GM12874 (cell line): ENCODE results near the gene FAM107B.

ENCODE experiments used
- TF ChIP-seq, protein P1 (sequence below): IDR thresholded peaks from 2 replicates; pipeline ENCODE4 v1.5.1; 2011; ENCODE audit warnings: low read depth, mild to moderate bottlenecking, control low read depth, low read length, moderate library complexity; ENCODE audit not compliant: insufficient read depth

FAM107B gene

DNA sequence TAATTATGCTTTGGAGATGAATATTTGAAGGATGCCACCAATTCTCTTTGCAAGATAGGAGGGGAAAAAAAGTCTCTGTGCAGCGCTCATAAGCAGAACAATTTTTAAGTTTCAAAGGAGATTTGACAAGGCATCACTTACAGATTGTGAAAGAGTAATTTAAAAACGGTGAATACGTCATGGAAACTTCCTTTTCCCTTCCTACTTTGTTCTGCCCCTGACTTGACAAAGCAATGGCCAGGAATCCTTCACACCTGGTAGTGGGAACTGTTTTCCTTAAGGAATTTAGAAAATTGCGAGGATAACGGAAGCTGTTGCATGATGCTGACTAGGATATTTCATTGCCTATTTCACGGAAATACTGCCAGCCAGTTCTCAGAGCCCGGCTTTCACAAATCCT, 16.7 kb downstream of the FAM107B start:
- TF ChIP-seq, protein P1, sequence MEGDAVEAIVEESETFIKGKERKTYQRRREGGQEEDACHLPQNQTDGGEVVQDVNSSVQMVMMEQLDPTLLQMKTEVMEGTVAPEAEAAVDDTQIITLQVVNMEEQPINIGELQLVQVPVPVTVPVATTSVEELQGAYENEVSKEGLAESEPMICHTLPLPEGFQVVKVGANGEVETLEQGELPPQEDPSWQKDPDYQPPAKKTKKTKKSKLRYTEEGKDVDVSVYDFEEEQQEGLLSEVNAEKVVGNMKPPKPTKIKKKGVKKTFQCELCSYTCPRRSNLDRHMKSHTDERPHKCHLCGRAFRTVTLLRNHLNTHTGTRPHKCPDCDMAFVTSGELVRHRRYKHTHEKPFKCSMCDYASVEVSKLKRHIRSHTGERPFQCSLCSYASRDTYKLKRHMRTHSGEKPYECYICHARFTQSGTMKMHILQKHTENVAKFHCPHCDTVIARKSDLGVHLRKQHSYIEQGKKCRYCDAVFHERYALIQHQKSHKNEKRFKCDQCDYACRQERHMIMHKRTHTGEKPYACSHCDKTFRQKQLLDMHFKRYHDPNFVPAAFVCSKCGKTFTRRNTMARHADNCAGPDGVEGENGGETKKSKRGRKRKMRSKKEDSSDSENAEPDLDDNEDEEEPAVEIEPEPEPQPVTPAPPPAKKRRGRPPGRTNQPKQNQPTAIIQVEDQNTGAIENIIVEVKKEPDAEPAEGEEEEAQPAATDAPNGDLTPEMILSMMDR: no peak

DNA sequence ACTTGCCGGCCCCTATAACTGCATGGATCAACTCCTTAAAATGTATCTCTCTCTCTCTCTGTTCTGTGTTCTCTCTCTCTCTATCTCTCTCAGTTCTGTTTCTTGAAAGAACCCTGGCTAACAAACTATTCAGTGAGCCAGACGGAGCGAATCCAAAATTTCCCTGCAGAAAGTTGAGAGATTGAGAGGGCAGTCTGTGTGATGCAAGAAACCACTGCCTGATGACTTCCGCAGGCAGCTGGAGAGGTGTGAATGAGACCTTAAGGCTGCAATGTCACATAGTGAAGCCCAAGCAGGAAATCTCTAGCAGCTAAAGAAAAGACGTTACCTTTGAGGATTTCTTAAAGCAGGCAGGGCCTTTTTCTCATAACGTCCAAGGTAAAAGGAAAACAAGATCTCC, 17.3 kb downstream of the FAM107B start:
- TF ChIP-seq, protein P1: no peak

DNA sequence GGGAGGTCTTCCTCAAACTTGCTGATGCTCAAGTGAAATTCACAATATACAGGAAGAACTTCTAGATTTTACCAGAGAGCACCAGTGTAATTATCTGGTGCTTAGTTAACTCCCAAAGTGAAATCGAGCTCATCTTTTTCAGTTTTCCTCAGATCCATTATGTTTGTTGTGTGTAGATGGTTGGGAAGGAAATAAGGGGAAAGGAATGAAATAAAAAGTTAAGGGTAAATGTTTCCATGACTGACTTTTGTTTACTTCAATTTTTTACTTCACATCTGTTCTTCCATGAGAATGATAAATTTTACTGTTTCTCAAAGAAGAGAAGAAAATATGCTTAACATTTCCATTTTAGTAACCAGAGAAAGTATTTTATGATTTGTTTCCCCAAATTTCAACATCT, 21.3 kb downstream of the FAM107B start:
- TF ChIP-seq, protein P1: no peak

DNA sequence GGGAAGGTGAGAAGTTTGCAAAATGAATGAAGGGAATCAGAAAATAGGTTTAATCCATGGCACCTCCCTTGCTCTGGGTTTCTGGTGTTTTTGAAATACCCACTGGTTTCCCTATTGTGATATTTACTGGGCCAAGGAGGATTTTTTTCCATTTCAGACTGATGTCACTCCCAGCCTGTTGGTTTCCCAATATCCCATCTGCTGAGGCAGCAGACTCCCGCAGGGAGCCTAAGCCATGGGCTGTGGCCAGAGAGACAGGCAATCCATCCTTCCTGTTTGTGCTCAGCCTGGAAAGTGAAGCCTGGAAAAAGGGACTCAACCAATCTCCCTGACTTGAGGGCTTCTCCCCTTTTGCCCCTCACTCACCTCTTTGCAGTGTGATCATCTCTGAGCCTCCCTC, 22.8 kb downstream of the FAM107B start:
- TF ChIP-seq, protein P1: no peak

DNA sequence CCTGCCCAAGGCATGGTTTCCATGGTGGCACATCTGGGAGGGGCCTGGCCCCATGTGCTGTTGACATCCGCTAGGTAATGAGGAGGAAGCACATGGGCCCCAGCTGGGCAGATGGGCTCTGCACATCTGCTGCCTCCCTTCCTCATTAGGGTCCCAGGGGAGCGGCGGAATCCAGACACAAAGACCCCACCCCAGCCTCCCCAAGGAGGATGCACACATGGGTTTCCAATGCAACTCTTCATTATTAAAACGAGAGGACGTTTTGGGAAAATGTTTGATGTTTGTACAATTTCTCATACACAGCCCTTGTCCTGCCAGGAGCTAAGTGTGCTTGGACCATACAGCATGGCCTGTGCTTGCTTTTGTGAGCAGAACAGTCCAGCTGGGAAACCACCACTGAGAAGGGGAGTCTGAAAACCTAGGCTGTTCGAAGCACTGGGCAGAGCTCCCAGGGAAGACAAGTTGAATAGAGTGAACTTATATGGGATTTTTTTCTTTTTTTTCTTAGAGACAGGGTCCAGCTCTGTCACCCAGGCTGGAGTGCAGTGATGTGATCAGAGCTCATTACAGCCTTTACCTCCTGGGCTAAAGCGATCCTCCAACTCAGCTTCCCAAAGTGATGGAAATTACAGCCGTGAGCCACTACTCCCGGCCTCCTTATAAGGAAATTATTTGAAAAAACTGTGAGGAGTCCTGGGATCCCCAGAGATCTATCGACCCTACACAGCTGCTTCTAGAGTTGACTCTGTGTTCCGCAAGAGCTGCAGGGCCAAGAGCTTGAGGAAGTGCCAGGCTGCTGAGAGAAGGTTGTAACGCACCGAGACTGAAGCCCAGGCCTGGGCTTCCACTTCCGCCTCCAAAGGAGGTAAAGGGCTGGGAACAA, 23.4 kb downstream of the FAM107B start:
- TF ChIP-seq, protein P1: no peak

DNA sequence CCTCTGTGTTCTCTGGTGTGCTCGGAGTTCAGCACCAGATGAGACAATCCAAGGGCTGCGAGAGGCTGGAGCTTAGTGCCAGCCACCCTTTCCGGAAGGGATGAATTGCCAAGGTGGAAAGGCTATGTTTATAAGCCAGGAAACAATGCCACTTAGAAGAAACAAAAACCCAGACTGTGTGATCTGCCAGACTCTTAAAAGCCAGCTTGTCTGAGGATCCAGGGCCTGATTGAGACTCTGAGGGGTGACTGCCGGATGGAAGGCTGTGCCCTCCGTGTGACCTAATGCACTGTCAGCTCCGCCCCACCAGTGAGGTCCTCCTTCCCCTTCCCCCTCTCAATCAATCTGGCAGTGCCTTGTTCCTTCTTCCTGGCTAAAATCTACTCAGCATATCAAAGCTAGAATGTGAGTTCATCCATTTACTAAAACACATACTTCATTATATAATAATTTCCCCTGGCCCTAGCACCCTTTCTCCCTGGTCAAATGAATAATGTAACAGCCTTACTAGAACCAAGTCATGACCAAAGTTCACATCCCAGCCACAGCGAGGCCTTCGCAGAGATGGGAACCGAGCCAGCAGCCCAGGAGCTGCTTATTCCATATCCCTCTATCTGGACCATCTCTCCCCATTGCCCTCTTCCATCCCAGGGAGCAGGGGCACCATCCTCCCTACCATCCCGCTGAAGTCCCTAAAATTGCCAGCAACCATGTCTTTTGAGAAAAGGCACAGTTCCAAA, 25.5 kb downstream of the FAM107B start:
- TF ChIP-seq, protein P1: no peak

GRCh38 chr10:14748441-14748840, 26.3 kb downstream of the FAM107B start:
- TF ChIP-seq, protein P1: no peak
